Measurements from ENCODE around the gene PPP1R13B. TPM values are rescaled to one million over a fixed set of nuclear protein-coding genes. Genes with fewer than 3 reads are reported as not detected.

Gene PPP1R13B
- total RNA-seq, 1 experiment from 2014 or later = 19.0 TPM

DNA sequence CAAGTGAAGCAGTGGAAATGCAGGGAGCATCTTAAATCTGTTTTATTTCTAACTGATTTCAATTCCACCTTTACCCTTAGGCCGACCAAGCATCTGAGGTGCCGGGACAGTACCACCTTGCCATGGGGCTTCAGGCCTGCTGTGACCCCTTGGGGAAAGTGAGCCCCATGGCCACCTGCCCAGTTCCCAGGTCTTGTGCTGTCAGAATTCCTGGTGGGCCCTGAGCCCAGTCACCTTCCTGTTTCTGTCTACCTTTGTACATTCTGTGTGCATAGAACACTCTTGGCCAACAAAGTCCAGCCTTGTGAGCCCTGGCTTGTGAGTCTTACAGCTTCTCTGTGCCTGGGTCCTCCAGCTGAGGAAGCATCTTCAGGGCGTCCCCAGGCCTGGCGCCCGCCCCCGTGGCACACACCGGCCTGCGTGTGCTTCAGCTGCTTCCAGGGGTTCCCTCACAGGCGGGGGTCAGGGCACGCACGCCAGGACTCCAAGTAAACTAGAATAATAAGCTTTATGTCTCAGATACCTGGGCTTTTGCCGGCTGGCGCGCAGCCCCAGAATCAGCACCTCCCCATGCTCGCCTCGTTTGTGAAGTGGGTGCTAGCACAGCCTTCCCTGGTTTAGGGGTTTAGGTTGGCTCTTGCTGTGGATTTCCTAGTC lies 121.5 kb downstream of the PPP1R13B start:
- H3K36me3 ChIP-seq (ENCODE audit: control insufficient read depth, insufficient read depth, low read length) = no peaks in the 10 kb centered on the region
- TF ChIP-seq SIN3A (IDR thresholded peaks at IDR 0.05; ENCODE audit: borderline replicate concordance, insufficient read depth, low read depth, low read length) (no peak), TCF7L2 (IDR thresholded peaks at IDR 0.05; ENCODE audit: low read depth, low read length) (no peak), POLR2AphosphoS5 (IDR thresholded peaks at IDR 0.05; ENCODE audit: low read depth, low read length) (no peak)
- TF ChIP-seq, protein P1, sequence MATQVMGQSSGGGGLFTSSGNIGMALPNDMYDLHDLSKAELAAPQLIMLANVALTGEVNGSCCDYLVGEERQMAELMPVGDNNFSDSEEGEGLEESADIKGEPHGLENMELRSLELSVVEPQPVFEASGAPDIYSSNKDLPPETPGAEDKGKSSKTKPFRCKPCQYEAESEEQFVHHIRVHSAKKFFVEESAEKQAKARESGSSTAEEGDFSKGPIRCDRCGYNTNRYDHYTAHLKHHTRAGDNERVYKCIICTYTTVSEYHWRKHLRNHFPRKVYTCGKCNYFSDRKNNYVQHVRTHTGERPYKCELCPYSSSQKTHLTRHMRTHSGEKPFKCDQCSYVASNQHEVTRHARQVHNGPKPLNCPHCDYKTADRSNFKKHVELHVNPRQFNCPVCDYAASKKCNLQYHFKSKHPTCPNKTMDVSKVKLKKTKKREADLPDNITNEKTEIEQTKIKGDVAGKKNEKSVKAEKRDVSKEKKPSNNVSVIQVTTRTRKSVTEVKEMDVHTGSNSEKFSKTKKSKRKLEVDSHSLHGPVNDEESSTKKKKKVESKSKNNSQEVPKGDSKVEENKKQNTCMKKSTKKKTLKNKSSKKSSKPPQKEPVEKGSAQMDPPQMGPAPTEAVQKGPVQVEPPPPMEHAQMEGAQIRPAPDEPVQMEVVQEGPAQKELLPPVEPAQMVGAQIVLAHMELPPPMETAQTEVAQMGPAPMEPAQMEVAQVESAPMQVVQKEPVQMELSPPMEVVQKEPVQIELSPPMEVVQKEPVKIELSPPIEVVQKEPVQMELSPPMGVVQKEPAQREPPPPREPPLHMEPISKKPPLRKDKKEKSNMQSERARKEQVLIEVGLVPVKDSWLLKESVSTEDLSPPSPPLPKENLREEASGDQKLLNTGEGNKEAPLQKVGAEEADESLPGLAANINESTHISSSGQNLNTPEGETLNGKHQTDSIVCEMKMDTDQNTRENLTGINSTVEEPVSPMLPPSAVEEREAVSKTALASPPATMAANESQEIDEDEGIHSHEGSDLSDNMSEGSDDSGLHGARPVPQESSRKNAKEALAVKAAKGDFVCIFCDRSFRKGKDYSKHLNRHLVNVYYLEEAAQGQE (IDR thresholded peaks at IDR 0.05; ENCODE audit: insufficient read depth in 1 of 2, low read depth in 2 of 2, low read length in 1 of 2) = no peak
- TF ChIP-seq, protein P2, sequence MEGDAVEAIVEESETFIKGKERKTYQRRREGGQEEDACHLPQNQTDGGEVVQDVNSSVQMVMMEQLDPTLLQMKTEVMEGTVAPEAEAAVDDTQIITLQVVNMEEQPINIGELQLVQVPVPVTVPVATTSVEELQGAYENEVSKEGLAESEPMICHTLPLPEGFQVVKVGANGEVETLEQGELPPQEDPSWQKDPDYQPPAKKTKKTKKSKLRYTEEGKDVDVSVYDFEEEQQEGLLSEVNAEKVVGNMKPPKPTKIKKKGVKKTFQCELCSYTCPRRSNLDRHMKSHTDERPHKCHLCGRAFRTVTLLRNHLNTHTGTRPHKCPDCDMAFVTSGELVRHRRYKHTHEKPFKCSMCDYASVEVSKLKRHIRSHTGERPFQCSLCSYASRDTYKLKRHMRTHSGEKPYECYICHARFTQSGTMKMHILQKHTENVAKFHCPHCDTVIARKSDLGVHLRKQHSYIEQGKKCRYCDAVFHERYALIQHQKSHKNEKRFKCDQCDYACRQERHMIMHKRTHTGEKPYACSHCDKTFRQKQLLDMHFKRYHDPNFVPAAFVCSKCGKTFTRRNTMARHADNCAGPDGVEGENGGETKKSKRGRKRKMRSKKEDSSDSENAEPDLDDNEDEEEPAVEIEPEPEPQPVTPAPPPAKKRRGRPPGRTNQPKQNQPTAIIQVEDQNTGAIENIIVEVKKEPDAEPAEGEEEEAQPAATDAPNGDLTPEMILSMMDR (IDR thresholded peaks at IDR 0.05) = no peak
- in situ Hi-C loops (cut with HindIII; ENCODE audit: low pct_unique_long_range_greater_than_20kb, low sequenced_read_pairs) (no loop called here), intact Hi-C loops (cut with micrococcal nuclease; ENCODE audit: unreplicated experiment) (no loop called here)
- no peaks in the 10 kb centered on the region; the same call in 1 of the 2 replicates for H3K4me1 ChIP-seq (ENCODE audit: control insufficient read depth, insufficient read depth, low read length)
- no peak overlapping the region for H3K4me3 ChIP-seq (ENCODE audit: low read depth in 2 of 2, low read length in 2 of 2)
- POLR2A ChIA-PET = no interaction called here
- H3K27ac ChIP-seq (ENCODE audit: low read length) = no peak overlapping the region
- CTCF ChIA-PET = no interaction called here
- ATAC-seq (no peak), DNase-seq (ENCODE audit: low read depth, low spot score) (no peak)
- BruUV-seq (replicated peaks) = no TSS peak
- no peaks in the 10 kb centered on the region for H3K9me3 ChIP-seq (ENCODE audit: control insufficient read depth, insufficient read depth, low read depth, low read length)
- H3K27me3 ChIP-seq (ENCODE audit: control insufficient read depth, insufficient read depth, low read length) = no peaks in the 10 kb centered on the region

DNA sequence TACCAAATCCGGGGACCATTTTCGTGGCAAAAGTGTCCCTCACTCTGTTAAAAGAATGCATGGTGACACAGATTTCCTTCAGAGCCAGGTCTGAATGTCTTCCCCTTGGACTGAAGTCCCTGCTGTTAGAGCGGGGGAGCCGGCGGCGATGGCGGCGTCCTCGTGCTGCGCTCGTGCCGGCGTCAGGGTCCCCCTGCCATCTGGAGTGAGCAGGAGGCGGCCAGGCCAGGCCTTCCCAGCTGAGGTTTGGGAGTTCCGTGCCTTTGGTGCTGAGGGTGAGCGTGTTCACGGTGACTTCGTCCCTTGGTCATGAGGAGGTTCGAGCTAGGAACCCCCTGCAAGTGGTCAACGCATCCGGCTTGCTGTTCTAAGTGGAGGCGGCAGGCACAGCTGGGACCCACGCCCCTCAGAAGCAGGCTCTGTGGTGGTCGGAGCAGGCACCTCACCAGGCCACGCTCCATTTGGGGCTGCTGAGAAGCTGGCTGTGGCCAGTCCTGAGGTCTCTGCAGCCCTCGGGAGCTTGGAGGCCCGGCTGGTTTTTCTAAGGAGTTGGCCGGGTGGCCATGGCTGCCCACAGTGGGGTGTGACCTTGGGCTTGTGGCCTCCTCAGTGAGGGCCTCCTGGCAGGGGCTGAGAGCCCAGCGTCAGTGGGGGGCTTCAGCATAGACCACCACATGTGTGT lies 122.2 kb downstream of the PPP1R13B start:
- BruUV-seq (replicated peaks) = no TSS peak
- in situ Hi-C loops (cut with HindIII; ENCODE audit: low pct_unique_long_range_greater_than_20kb, low sequenced_read_pairs) (no loop called here), intact Hi-C loops (cut with micrococcal nuclease; ENCODE audit: unreplicated experiment) (no loop called here)
- ATAC-seq (0 out of 2 replicates have a peak, but pooled peaks have one; percentile 19), DNase-seq (ENCODE audit: low read depth, low spot score) (no peak)
- Histone ChIP-seq H3K27ac (ENCODE audit: low read length) (no peak overlapping the region), H3K27me3 (ENCODE audit: control insufficient read depth, insufficient read depth, low read length) (no peaks in the 10 kb centered on the region), H3K4me3 (ENCODE audit: low read depth in 2 of 2, low read length in 2 of 2) (no peak overlapping the region), H3K36me3 (ENCODE audit: control insufficient read depth, insufficient read depth, low read length) (no peaks in the 10 kb centered on the region), H3K9me3 (ENCODE audit: control insufficient read depth, insufficient read depth, low read depth, low read length) (no peaks in the 10 kb centered on the region), H3K4me1 (ENCODE audit: control insufficient read depth, insufficient read depth, low read length) (no peaks in the 10 kb centered on the region; the same call in 1 of the 2 replicates)
- CTCF ChIA-PET = no interaction called here
- POLR2A ChIA-PET = no interaction called here
- TF ChIP-seq SIN3A (IDR thresholded peaks at IDR 0.05; ENCODE audit: borderline replicate concordance, insufficient read depth, low read depth, low read length) (no peak), TCF7L2 (IDR thresholded peaks at IDR 0.05; ENCODE audit: low read depth, low read length) (no peak), POLR2AphosphoS5 (IDR thresholded peaks at IDR 0.05; ENCODE audit: low read depth, low read length) (no peak)
- TF ChIP-seq, protein P1 (IDR thresholded peaks at IDR 0.05; ENCODE audit: insufficient read depth in 1 of 2, low read depth in 2 of 2, low read length in 1 of 2) = no peak
- TF ChIP-seq, protein P2 (IDR thresholded peaks at IDR 0.05) = no peak
